NB4 (cell line): Measurements from ENCODE around the gene ABHD12.

Experiments used
- POLR2A ChIP-seq: IDR thresholded peaks from 2 replicates; pipeline ENCODE4 v1.6.1; 2011; ENCODE audit warnings: mild to moderate bottlenecking; ENCODE audit not compliant: insufficient read length; ENCODE audit errors: extremely low read depth
- TF ChIP-seq, protein P1 (sequence below): IDR thresholded peaks from one replicate; pipeline ENCODE4 v1.5.1; 2012; ENCODE audit warnings: low read depth, low read length

DNA sequence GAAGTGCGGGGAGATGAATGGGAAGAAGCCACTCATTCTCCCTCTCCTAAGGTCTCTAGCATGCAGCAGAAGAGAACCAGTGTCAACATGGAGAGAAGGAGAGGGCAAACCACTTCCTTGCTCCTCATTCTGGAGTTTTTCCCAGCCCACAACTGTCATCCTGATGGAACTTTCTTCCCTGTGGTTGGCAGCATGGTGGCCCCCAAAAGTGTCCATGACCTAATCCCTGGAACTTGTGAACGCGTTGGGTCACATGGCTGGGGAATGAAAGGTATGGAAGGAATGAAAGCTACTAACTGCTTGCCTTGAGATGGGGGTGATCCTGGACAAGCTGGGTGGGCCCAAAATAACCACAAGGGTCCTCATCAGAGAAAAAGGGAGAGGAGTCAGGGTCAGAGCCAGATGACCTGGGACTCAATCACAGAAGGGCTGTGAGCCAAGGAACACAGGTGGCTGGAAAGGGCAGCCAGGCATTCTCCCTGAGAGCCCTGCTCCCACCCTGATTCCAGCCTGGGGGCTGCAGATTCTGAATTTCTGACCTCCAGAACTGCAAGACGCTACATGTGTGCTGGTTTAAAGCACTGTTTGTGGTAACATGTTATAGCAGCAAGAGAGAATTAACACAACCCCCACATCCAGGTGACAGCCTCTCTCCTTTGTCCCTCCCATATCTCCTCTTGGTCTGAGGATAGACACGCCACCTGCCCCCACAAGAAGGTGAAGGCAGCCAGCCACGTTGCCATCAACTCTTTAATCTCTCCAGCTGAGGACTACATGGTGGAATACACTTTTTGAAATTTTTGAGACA lies 79.5 kb downstream of the ABHD12 start:
- TF ChIP-seq, protein P1, sequence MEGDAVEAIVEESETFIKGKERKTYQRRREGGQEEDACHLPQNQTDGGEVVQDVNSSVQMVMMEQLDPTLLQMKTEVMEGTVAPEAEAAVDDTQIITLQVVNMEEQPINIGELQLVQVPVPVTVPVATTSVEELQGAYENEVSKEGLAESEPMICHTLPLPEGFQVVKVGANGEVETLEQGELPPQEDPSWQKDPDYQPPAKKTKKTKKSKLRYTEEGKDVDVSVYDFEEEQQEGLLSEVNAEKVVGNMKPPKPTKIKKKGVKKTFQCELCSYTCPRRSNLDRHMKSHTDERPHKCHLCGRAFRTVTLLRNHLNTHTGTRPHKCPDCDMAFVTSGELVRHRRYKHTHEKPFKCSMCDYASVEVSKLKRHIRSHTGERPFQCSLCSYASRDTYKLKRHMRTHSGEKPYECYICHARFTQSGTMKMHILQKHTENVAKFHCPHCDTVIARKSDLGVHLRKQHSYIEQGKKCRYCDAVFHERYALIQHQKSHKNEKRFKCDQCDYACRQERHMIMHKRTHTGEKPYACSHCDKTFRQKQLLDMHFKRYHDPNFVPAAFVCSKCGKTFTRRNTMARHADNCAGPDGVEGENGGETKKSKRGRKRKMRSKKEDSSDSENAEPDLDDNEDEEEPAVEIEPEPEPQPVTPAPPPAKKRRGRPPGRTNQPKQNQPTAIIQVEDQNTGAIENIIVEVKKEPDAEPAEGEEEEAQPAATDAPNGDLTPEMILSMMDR, result no peak
- TF ChIP-seq POLR2A, result no peak
